Esophagus squamous epithelium (tissue), 4 donors: ENCODE measurements around the gene UBASH3A.

Source experiments
- CTCF ChIP-seq, 6 experiments: fragments of 450-650 bp in 4 of 6; fragments of 200-600 bp in 2 of 6; sonication (generic) in 2 of 6; IDR thresholded peaks; one replicate each; pipeline ENCODE4 v1.5.1; 2016 to 2019; ENCODE audit warnings: antibody characterized with exemption in 6 of 6, mild to moderate bottlenecking in 4 of 6, moderate library complexity in 4 of 6
- POLR2A ChIP-seq, 4 donors: fragments of 450-650 bp; IDR thresholded peaks; one replicate each; pipeline ENCODE4 v1.6.1; 2017; ENCODE audit warnings: antibody characterized with exemption in 4 of 4, mild to moderate bottlenecking in 4 of 4, moderate library complexity in 3 of 4

- TF ChIP-seq POLR2A (IDR thresholded peaks at IDR 0.05): no peak
- no peak for TF ChIP-seq CTCF (IDR thresholded peaks at IDR 0.05)
These were observed 74.8 kb downstream of the UBASH3A start for GRCh38 chr21:42478504-42478903.
